HepG2 (cell line): Measurements from ENCODE around the gene C11orf86. TPM values are rescaled to one million over a fixed set of nuclear protein-coding genes. Genes with fewer than 3 reads are reported as not detected.

Experiments
- ARNT ChIP-seq: fragments of 450-650 bp; IDR thresholded peaks from 2 replicates; pipeline ENCODE4 v1.6.1; 2017
- FUBP1 ChIP-seq: sonication (generic); formaldehyde crosslinking; IDR thresholded peaks from 2 replicates; pipeline ENCODE4 v1.5.1; 2020; ENCODE audit warnings: missing genetic modification reagents, mild to moderate bottlenecking, borderline replicate concordance
- ISX ChIP-seq: sonication (generic); formaldehyde crosslinking; conservative IDR thresholded peaks from 2 replicates; pipeline ENCODE4 v1.5.0; 2020; ENCODE audit warnings: missing genetic modification reagents
- KDM5A ChIP-seq: fragments of 200-600 bp; sonication (generic); IDR thresholded peaks from 2 replicates; pipeline ENCODE4 v1.7.0; 2018; ENCODE audit warnings: antibody characterized with exemption, mild to moderate bottlenecking, low read length, borderline replicate concordance
- MBNL3 ChIP-seq: fragments of 250-450 bp; sonication (Bioruptor Pico); conservative IDR thresholded peaks from 2 replicates; pipeline ENCODE4 v1.8.0; 2022; ENCODE audit warnings: mild to moderate bottlenecking, inconsistent platforms
- MEIS1 ChIP-seq: sonication (generic); formaldehyde crosslinking; IDR thresholded peaks from 2 replicates; pipeline ENCODE4 v1.9.0; 2021; ENCODE audit warnings: mild to moderate bottlenecking, missing genetic modification reagents, moderate library complexity, borderline replicate concordance
- NFE2L1 ChIP-seq: sonication (generic); formaldehyde crosslinking; IDR thresholded peaks from 2 replicates; pipeline ENCODE4 v1.4.0; 2020; ENCODE audit warnings: missing genetic modification reagents, mild to moderate bottlenecking, borderline replicate concordance
- NFIC ChIP-seq: IDR thresholded peaks from 2 replicates; pipeline ENCODE4 v1.6.1; 2012; ENCODE audit warnings: mild to moderate bottlenecking, low read length, inconsistent platforms
- PRPF4 ChIP-seq: fragments of 200-400 bp; formaldehyde crosslinking; IDR thresholded peaks from 2 replicates; pipeline ENCODE4 v1.6.1; 2016; ENCODE audit warnings: low read length, low read depth; ENCODE audit not compliant: poor library complexity, severe bottlenecking
- SAFB2 ChIP-seq: sonication (generic); formaldehyde crosslinking; IDR thresholded peaks from 2 replicates; pipeline ENCODE4 v1.5.1; 2020; ENCODE audit warnings: missing genetic modification reagents, low read depth, mild to moderate bottlenecking, borderline replicate concordance
- SNRNP70 ChIP-seq: fragments of 200-400 bp; formaldehyde crosslinking; IDR thresholded peaks from 2 replicates; pipeline ENCODE4 v1.6.1; 2017; ENCODE audit warnings: mild to moderate bottlenecking, low read depth, low read length, moderate library complexity
- TBX2 ChIP-seq: sonication (generic); formaldehyde crosslinking; IDR thresholded peaks from 2 replicates; pipeline ENCODE4 v1.5.0; 2020; ENCODE audit warnings: missing genetic modification reagents, mild to moderate bottlenecking, borderline replicate concordance
- TEAD3 ChIP-seq: optimal IDR thresholded peaks from 2 replicates; pipeline ENCODE3; 2016; ENCODE audit warnings: borderline replicate concordance
- THYN1 ChIP-seq: sonication (generic); formaldehyde crosslinking; IDR thresholded peaks from 2 replicates; pipeline ENCODE4 v1.8.1; 2023; ENCODE audit warnings: low read depth, mild to moderate bottlenecking, moderate library complexity, missing genetic modification reagents, borderline replicate concordance
- ZFP36 ChIP-seq: fragments of 150-350 bp; IDR thresholded peaks from 2 replicates; pipeline ENCODE4 v1.6.1; 2018; ENCODE audit warnings: borderline replicate concordance, low read length, low read depth; ENCODE audit not compliant: partially characterized antibody
- ZNF512 ChIP-seq: sonication (generic); formaldehyde crosslinking; IDR thresholded peaks from 2 replicates; pipeline ENCODE4 v1.4.0; 2020; ENCODE audit warnings: mild to moderate bottlenecking, missing genetic modification reagents
- ZNF577 ChIP-seq: sonication (generic); formaldehyde crosslinking; IDR thresholded peaks from 2 replicates; pipeline ENCODE4 v1.4.0; 2020; ENCODE audit warnings: mild to moderate bottlenecking, low read depth, missing genetic modification reagents, borderline replicate concordance
- ZNF598 ChIP-seq: sonication (generic); formaldehyde crosslinking; IDR thresholded peaks from 2 replicates; pipeline ENCODE4 v1.5.1; 2020; ENCODE audit warnings: mild to moderate bottlenecking, missing genetic modification reagents, borderline replicate concordance
- polyA plus RNA-seq, 8 experiments: library from polyadenylated mRNA; depleted of rRNA in 3 of 8; stranded (reverse) in 7 of 8; unstranded in 1 of 8; fragments of >200 nt; fragmentation: Illumina TruSeq in 4 of 8; extraction: Trizol in 4 of 8; gene quantifications; 2 replicates each; pipeline versions ENCODE4 v1.2.1 to v1.2.3, GENCODE V29; 2011 to 2016; ENCODE audit warnings: low read depth in 4 of 8, missing spikeins in 1 of 8, mixed read lengths in 1 of 8; ENCODE audit not compliant: insufficient read depth in 1 of 8
- total RNA-seq, 5 experiments: library from RNA; depleted of rRNA; stranded (reverse); fragments of >200 nt; fragmentation: Illumina TruSeq; extraction: Trizol; gene quantifications; 2 replicates each; pipeline ENCODE4 v1.2.3, GENCODE V29; 2016; ENCODE audit warnings: low read depth in 1 of 5
- TF ChIP-seq, protein P1 (sequence below): sonication (generic); formaldehyde crosslinking; IDR thresholded peaks from 2 replicates; pipeline ENCODE4 v1.4.0; 2020; ENCODE audit warnings: mild to moderate bottlenecking, missing genetic modification reagents
- TF ChIP-seq, protein P2 (sequence below): sonication (generic); formaldehyde crosslinking; IDR thresholded peaks from 2 replicates; pipeline ENCODE4 v1.4.0; 2020; ENCODE audit warnings: missing genetic modification reagents
- TF ChIP-seq, protein P3 (sequence below): sonication (generic); formaldehyde crosslinking; IDR thresholded peaks from 2 replicates; pipeline ENCODE4 v1.5.0; 2020; ENCODE audit warnings: mild to moderate bottlenecking, missing genetic modification reagents

Gene C11orf86
- total and polyA plus RNA-seq, 2 of the 13 experiments (the other 11 are each of a cell fraction or from before 2014, with no cell fraction given): 0.11 to 0.18 TPM

DNA sequence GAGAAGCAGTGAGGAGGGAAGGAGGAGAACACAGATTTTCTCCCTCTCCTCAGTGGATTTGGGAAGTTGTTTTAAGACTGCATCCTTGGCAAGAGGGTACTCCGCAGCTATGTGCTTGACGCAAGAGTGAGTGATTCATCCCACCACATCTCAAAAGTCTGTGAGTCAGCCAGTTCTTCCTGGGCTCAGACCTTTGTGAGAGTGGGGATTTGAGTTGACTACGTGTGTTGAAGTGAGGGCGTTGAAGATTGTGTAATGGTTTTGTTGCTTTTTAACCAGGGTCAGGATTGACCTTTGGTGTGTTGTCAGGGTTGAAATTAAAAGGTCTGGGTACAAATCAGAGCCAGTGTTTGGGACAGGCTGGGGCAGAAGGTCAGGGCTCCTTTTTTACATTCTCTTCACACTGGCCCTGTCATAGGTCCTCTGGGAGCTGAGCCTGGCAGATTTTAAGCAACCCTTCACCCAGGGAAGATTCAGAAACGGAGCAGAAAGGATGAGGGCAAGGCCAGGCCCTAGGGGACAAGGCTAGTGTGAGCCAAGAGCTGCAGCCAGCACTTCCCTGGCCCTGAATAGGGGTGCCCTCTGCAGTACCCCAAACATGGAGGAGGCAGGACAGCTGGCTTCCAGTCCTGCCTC is 4.2 kb upstream of the C11orf86 start (continued):
- no peak for TF ChIP-seq SNRNP70
- no peak for TF ChIP-seq NFIC
- TF ChIP-seq MBNL3 (CRISPR knock-in tag): no peak
- TF ChIP-seq ISX: no peak
- TF ChIP-seq KDM5A: no peak
- TF ChIP-seq TEAD3 (CRISPR knock-in tag): peak; percentile 81
- TF ChIP-seq PRPF4: no peak
- TF ChIP-seq MEIS1 (CRISPR knock-in tag): no peak
- no peak for TF ChIP-seq SAFB2 (CRISPR knock-in tag)
- TF ChIP-seq FUBP1 (CRISPR knock-in tag): no peak; the same call in 1 of the 2 replicates
- no peak for TF ChIP-seq ZNF598 (CRISPR knock-in tag)
- TF ChIP-seq ARNT: no peak
- no peak for TF ChIP-seq THYN1 (CRISPR knock-in tag)
- TF ChIP-seq ZNF577 (CRISPR knock-in tag): no peak
- TF ChIP-seq, protein P1, sequence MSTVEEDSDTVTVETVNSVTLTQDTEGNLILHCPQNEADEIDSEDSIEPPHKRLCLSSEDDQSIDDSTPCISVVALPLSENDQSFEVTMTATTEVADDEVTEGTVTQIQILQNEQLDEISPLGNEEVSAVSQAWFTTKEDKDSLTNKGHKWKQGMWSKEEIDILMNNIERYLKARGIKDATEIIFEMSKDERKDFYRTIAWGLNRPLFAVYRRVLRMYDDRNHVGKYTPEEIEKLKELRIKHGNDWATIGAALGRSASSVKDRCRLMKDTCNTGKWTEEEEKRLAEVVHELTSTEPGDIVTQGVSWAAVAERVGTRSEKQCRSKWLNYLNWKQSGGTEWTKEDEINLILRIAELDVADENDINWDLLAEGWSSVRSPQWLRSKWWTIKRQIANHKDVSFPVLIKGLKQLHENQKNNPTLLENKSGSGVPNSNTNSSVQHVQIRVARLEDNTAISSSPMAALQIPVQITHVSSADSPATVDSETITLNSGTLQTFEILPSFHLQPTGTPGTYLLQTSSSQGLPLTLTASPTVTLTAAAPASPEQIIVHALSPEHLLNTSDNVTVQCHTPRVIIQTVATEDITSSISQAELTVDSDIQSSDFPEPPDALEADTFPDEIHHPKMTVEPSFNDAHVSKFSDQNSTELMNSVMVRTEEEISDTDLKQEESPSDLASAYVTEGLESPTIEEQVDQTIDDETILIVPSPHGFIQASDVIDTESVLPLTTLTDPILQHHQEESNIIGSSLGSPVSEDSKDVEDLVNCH (CRISPR knock-in tag): no peak
- no peak for TF ChIP-seq NFE2L1 (CRISPR knock-in tag)
- TF ChIP-seq ZFP36: no peak
- TF ChIP-seq, protein P2, sequence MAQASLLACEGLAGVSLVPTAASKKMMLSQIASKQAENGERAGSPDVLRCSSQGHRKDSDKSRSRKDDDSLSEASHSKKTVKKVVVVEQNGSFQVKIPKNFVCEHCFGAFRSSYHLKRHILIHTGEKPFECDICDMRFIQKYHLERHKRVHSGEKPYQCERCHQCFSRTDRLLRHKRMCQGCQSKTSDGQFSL (CRISPR knock-in tag): no peak
- TF ChIP-seq TBX2 (CRISPR knock-in tag): peak; percentile 96
- TF ChIP-seq ZNF512: no peak
- TF ChIP-seq, protein P3, sequence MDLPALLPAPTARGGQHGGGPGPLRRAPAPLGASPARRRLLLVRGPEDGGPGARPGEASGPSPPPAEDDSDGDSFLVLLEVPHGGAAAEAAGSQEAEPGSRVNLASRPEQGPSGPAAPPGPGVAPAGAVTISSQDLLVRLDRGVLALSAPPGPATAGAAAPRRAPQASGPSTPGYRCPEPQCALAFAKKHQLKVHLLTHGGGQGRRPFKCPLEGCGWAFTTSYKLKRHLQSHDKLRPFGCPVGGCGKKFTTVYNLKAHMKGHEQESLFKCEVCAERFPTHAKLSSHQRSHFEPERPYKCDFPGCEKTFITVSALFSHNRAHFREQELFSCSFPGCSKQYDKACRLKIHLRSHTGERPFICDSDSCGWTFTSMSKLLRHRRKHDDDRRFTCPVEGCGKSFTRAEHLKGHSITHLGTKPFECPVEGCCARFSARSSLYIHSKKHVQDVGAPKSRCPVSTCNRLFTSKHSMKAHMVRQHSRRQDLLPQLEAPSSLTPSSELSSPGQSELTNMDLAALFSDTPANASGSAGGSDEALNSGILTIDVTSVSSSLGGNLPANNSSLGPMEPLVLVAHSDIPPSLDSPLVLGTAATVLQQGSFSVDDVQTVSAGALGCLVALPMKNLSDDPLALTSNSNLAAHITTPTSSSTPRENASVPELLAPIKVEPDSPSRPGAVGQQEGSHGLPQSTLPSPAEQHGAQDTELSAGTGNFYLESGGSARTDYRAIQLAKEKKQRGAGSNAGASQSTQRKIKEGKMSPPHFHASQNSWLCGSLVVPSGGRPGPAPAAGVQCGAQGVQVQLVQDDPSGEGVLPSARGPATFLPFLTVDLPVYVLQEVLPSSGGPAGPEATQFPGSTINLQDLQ: no peak
